ENCODE results near the gene MEGF11.

DNA sequence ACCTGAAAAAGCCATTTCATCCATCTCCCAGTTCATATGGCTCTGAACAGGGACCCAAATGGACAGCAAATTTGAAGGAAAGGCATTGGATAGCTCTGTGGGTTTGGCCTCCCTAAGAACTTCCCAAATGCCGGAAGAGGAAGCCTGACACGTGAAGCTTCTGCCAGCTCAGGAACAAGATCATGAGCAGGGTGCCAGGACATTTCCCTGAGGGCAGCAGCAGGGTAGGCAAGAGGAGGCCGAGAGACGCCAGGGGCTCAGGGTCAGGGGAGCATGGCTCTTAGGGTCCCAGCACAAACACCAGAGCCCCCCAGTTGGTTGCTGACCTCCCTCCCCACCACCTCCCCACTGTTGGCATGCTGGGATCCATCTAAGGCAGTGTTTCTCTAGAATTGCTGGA, 187.5 kb downstream of the MEGF11 start:
- TF ChIP-seq, protein P1, sequence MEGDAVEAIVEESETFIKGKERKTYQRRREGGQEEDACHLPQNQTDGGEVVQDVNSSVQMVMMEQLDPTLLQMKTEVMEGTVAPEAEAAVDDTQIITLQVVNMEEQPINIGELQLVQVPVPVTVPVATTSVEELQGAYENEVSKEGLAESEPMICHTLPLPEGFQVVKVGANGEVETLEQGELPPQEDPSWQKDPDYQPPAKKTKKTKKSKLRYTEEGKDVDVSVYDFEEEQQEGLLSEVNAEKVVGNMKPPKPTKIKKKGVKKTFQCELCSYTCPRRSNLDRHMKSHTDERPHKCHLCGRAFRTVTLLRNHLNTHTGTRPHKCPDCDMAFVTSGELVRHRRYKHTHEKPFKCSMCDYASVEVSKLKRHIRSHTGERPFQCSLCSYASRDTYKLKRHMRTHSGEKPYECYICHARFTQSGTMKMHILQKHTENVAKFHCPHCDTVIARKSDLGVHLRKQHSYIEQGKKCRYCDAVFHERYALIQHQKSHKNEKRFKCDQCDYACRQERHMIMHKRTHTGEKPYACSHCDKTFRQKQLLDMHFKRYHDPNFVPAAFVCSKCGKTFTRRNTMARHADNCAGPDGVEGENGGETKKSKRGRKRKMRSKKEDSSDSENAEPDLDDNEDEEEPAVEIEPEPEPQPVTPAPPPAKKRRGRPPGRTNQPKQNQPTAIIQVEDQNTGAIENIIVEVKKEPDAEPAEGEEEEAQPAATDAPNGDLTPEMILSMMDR (IDR thresholded peaks at IDR 0.05) = no peak
- TF ChIP-seq EP300 (IDR thresholded peaks at IDR 0.05) = no peak
